NCI-H1930 (cell line): ENCODE data around the gene CCL25.
"Not testable (repeated sequence)": the region's sequence is repeated elsewhere in the genome, so short reads cannot be mapped to it uniquely, and the experiment has no call there.

Experiments
- DNase-seq, 2 experiments: peaks; one replicate each; lab custom pipeline; 2025; lab: John Stamatoyannopoulos, UW

The CCL25 gene, protein sequence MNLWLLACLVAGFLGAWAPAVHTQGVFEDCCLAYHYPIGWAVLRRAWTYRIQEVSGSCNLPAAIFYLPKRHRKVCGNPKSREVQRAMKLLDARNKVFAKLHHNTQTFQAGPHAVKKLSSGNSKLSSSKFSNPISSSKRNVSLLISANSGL

DNA sequence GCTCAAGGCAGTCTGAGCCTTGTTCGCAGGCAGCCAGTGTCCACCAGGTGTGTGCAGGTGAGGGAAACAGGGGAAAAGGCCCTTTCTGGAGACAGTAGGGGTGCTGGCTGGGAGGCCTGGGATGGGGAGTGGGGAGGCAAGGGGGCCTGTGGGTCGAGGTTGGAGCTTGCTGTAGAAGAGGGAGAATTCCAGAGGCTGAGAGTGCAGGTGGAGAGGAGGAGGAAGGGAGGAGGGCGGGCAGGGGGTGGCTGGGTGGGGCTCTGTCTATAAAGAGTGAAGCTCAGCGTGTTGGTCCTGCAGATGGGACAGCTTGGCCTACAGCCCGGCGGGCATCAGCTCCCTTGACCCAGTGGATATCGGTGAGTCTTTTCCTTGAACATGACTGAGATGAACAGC lies at the start of gene CCL25:
TSS of gene CCL25 (plus strand) at position 297 of the 396 bp plus-strand sequence. CDS start 290 bp downstream, outside the sequence.
- no peak for DNase-seq

DNA sequence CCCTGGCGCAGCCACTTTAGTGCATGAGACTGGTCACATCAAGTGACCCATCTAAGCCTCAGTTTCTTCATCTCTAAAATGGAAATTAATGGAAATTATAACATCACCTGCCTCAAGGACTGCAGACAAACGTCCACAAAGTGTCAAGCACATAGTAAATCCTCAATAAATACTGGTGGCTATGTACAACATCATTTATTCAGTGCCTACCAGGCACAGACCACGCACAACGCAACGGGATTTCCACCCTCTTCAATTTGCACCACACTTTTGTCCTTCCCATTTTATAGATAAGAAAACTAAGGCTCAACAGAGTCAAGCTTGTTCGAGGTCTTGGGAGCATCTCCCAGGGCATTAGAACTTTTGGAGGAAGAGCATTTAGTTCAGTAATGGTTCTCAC lies 48.6 kb upstream of the CCL25 start:
- no peak for DNase-seq

DNA sequence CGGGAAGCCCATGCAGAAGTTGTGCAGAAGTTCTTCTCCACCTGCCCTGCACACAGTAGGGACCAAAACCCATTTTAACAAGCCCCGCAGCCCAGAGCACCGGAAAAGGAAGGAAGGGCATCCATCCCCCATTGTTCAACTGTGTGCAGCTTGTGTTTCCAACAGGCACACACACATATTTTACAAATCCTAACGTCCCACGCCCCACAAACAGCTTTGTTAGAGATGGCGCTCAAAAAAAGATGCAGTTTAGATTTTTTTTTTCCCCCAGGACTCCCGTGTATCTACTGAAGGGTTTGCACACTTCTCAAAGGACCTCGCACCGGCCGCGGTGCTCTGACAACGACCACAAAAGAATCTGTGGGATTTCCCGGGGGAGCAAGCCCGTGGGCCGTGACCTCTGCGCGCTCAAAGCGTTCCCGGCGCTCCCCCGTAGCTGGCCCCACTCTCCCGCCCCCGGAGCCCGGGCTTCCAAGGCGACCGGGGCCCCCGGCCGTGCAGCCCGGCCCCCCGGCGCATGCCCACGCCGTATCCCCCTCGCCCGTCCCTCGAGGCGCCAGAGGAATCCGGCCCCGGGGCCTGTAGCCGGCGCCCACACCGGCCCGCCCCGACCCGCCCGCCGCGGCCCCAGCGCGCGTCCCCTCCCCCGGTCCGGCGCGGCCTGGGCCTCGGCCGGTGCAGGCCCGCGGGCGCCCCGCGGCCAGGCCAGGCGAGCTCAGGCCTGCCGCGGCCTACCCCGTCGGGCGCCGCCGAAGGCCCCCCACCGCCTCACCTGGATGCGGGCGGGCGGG lies 47.6 kb upstream of the CCL25 start:
- DNase-seq = peak in 1 of 2 experiments; percentile 3

DNA sequence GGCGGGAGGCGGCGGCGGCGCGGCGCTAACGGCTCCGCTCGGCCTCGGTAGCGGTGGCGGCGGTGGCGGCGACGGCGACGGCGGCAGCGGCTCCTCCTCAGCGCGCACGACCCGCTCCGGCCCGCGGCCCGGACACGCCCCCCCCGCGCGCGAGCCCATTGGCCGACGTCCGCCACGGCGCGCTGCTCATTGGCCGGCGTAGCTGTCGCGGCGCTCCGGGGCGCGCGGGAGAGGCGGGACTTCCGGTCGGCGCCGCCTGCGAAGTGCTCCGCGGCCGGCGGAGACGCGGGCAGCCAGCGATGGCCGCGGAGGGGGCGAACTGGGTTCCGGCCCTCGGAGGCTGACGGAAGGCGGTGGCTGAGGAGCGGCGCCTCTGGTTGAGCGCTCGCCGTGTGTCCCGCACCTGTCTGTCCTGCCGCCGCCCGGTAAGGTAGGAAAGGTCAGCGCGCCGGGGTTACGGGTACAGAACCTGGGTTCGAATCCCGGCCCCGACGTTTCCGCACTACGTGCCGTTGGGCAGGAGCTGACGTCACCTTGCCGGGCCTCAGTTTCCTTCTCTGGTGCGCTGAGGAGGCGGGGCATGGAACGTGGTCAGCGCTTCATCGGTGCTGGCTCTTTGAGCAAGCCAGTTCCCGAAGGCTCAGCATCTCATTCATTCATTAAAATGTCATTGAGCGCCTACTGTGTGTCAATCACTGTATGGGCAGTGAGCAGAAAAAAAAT lies 46.9 kb upstream of the CCL25 start, which contains the start of gene ELAVL1:
TSS of gene ELAVL1 (minus strand) at position 108 of the 723 bp plus-strand sequence. CDS start 13,826 bp downstream, outside the sequence.
- peak; percentile 60 to 88 for DNase-seq

DNA sequence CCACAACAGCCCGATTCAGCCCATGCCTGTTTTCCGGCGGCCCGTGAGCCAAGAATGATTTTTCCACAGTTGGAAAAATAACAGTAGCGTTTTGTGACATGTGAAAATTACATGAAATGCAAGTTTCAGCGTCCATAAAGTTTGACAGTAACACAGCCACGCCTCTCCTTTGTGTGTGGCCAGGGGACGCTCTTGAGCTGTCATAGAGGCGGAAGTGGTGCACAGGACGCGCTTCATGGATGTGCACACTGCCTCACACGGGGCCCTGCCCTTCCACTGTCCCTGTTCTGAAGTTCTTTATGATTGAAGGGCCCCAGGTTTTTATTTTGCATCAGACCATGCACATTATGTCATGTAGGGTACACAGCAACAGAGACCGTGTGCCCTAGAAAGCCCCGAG lies 34.8 kb upstream of the CCL25 start:
- DNase-seq = no peak

DNA sequence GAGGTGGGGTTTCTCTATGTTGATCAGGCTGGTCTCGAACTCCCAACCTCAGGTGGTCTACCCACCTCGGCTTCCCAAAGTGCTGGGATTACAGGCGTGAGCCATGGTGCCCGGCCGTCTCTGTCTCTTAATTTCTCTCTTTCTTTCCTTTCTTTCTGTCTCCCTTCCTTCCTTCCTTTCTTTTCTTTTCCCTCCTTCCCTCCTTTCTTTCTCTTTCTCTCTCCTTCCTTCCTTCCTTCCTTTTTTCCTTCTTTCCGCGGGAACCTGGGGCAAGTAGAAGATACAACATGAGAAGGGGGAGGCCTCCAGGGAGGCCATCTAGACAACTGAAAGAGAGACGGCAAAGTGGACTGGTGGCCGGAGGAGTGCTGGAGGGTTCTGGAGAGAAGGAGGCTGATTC lies 31.9 kb upstream of the CCL25 start:
- no peak for DNase-seq

DNA sequence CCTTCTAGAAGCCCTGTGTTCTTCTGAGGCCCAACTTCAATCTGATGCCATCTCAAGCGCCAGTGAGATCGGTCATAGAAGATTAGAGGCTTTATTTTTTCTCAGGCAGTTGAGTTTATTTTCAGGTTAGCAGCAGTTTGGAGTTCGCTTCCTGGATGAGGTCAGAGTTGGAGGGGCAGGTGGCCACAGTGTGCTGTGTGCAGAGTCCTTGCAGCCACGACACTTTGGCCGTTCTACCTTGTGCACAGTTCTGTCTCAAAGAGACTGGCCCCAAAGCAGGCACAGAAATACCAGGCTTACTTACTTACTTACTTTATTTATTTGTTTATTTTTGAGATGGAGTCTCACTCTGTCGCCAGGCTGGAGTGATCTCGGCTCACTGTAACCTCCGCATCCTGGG lies 31.2 kb upstream of the CCL25 start:
- DNase-seq = no peak

DNA sequence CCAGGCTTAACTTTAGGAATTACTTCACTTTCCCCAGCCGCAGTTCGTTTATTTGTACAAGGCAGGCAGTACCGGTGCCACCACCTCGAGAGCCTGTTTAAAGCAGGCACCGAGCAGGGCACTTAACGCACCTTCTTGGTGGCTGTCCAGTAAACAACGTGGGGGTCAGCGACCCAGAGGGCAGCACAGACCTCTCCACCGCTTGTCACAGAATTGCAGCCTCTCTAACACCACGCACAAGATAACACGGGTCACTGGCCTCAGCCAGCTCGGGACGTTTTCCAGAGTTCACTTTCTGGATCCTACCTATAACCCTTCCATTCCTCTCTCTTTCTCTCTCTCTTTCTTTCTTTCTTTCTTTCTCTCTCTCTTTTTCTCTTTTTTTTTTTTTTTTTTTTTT lies 30.3 kb upstream of the CCL25 start:
- DNase-seq = no peak

DNA sequence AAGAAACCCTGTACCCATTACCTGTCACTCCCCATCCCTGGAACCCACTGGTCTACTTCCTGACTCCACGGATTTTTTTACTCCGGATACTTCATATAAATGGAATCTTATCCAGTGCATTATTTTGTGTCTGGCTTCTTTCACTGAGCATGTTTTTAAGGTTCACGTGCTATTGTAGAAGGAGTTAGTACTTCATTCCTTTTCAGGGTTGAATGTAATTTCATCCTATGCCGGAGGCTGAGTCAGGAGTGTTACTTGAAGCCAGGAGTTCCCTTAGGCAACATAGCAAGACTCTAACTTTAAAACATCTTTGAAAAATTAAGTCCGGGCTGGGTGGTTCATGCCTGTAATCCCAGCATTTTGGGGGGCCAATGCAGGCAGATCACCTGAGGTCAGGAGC lies 29.2 kb upstream of the CCL25 start:
- no peak for DNase-seq

DNA sequence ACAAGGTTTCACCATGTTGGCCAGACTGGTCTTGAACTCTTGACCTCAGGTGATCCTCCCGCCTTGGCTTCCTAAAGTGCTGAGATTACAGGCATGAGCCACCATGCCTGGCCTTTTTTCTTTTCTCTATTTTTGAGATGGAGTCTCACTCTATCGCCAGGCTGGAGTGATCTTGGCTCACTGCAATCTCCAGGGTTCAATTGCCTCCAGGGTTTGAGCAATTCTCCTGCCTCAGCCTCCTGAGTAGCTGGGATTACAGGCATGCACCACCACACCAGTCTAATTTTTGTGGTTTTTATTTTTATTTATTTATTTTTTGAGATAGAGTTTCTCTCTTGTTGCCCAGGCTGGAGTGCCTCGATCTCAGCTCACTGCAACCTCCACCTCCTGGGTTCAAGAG lies 28.3 kb upstream of the CCL25 start:
- DNase-seq = not testable (repeated sequence)

DNA sequence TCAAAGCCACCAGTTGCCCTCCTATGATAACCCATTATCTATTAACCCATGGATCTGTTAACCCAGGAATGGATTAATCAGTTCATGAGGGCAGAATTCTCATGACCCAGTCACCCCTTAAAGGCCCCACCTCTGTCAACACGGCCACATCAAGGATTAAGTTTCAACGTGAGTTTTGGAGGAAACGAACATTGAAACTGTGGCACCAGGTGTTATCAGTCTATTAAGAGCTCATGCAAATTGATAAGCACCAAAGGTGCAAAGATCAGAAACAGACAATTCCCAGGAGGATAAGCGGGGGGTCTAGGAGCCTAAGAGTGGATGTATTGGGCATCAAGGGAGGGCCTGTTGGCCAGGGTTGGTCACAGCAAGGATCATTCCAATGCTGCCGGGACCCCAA lies 27.2 kb upstream of the CCL25 start:
- no peak for DNase-seq

DNA sequence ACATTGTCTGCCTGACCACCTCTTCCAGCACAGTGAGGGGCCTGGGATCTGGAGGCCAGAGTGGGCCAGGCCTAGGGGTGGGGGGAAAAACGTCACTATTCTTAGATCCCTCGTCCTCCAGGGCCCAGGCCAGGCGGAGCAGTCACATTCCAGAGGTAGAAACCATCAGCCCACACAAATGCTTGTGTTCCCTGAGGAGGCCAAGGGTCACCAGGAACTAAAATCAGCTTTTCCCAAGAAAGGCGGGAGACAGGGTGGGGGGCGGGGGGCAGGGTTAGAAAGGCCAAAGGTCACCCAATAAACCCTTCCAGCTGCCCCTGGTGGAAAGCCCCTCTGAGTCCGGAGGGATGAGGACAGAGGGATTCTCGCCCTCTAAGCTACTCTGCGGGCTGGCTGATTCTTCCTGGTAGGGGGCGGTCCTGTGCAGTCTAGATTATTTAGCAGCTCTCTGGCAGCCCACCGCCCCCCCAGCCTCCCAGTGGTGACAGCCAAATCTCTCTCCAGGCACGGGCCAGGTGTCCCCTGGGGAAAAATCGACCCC lies 23.5 kb upstream of the CCL25 start:
- no peak for DNase-seq

DNA sequence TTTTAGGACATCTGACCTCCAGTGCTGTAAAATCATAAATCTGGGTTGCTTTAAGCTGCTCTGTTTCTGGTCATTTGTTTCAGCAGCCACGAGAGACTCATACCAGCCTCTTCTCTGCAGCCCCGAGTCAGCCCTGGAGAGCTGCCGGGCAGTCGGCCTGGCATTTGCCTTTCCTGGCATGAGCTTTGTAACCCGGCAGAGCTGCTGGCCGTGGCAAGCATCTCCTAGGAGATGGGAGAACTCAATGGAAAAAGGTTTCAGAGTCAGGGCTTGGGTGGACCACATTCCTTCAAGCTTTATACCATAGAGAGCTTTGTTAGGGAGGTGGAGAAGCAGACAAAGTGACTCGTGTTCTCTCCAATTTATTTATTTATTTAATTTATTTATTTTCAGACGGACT lies 21.6 kb upstream of the CCL25 start:
- DNase-seq = no peak

DNA sequence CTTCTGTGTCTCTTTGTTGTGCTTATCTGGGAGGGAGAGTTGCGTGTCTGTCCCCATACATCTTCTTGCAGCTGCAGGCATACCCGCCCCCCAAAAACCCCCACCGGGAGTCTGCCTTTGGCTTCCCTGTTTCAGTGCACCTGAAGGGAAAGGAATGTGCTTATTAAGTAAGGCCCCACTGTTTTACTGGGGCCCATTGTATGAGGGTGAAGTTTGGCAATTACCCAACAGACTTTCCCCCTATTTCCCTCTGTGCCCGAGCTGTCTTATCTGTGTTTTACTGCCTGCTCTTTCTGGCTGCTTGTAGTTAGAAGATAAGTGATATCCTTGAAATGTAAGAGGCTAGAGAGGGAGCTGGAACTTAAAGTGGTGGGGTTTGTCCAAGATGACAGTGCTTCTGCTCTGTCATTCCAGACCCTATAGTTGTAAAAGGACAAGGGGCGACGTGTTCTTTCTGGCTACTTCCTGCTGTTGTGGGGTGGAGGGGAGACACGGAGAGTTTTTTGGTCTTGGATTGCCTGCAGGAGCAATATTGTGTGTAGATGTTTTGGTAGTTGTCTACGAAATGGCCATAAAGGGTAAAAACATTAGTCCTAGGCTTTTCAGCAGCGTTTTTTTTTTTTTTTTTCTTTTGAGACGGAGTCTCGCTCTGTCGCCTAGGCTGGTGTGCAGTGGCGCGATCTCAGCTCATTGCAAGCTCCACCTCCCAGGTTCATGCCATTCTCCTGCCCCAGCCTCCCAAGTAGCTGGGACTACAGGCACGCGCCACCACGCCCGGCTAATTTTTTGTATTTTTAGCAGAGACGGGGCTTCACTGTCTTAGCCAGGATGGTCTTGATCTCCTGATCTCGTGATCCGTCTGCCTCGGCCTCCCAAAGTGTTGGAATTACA lies 19.0 kb upstream of the CCL25 start:
- DNase-seq = not testable (repeated sequence)

DNA sequence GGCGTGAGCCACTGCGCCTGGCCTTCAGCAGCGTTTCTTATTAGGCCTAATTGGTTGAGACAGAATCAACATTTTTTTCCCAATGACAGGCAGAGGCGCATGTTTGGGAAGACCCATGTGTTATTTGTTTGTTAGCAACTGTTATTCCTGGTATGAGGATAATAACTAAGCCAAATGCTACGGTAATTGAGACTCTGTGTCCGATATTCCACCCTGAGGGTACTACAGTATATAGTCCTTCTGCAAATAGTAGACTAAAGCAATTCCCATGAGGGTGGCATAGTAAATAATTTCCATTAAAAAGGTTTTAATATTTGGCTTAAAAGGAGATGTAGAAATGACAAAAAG lies 18.4 kb upstream of the CCL25 start:
- DNase-seq = no peak

DNA sequence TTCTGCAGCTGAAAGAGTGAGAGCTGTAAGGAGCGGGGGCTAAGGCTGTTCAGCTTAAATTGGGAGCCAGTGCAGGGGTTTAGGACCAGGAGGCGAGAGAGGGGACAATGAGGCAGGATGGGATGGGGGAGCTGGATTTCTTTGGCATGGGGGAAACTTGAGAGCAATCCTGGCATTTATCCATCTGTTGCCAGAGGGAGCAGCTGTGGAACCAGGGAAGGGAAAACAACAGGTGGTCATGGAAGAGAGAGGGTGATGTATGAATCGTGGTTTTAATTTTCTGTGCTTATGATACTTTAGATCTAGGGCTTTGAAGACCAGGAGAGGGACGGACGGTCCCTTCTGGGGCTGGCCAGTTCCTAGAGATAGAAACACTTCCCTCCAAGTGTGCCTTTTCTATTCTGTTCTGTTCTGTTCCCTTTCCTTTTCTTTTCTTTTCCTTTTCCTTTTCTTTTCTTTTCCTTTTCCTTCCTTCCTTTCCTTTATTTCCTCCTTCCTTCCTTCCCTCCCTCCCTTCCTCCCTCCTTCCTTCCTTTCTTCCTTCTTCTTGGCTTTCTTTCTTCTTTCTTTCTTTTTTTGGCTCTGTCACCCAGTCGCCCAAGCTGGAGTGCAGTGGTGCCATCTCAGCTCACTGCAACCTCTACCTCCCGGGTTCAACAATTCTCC lies 16.0 kb upstream of the CCL25 start:
- no peak for DNase-seq

DNA sequence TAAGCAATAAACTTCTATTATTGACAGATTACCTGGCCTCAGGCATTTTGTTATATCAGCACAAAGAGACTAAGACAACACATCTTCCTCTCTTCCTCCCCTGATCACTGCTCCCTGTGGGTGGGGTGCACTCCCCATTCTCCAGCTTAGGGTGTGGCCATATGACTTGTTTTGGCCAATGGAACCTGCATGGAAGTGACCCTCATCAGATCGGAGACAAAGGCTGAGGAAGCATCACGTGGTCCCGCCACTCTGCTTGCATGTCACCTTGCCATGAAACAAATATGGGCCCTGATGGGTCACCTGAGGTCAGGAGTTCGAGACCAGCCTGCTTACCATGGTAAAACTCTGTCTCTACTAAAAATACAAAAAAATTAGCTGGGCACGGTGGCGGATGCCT lies 13.7 kb upstream of the CCL25 start:
- DNase-seq = no peak

DNA sequence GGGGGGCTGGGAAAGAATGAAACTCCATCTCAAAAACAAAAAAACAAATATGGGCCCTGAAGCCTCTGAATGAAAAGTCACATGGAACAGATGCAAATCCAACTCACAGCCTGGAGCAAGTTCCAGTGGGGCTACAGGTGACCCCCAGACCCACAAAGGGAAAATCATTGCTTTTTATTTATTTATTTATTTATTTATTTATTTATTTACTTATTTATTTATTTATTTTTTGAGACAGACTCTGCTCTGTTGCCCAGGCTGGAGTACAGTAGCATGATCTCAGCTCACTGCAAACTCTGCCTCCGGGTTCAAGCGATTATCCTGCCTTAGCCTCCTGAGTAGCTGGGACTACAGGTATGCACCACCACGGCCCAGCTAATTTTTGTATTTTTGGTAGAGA lies 13.3 kb upstream of the CCL25 start:
- no peak for DNase-seq

DNA sequence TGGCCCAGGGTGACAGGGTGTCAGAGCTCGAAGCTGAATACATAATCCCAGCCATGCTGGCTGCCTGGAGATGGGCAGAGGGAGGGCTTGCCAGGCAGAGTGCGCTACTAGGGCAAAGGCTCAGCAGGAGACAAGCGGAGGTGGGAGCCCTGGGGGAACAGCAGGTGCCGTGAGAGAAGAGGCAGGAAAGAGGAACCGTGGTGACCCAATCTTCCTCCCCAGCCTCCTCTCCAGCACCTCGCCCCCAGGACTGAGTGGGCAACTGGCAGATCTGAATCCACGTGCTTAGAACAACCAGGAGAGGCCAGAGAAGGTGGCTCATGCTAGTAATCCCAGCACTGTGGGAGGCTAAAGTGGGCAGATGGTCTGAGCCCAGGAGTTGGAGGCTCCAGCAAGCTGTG lies 11.0 kb upstream of the CCL25 start:
- no peak for DNase-seq

DNA sequence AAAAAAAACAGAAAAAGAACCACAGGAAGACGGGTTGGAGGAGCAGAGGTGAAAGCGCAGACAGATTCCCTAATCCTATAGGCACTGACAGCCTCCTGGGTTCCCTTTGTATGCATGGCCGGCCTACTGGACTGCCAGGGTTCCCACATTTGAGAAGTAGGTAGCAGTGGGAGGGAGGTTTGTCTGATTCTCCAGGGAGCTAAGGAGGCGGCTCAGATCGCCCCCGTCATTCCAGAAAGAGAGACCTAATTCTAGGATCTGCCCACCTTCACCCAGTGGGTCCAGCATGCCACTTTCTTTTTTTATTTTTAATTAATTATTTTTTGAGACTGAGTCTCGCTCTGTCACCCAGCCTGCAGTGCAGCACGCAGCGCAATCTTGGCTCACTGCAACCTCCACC lies 9.7 kb upstream of the CCL25 start:
- DNase-seq = no peak

DNA sequence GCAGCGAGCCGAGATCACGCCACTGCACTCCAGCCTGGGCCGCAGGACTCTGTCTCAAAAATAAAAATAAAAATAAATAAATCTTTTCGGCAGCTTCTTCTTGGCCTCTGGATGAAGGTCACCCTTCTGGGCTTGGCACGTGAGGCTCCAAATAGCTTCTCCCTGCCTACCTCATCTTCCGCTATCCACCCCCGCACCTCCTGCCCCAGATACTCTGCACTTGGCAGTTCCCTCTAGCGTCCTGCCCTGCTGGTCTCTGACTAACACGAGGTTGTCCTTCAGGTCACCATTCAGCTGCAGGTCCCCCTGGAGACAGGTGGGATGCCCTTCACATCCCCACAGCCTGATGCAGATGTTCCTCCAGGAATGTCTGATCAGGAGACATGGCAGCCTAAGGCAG lies 8.5 kb upstream of the CCL25 start:
- DNase-seq = no peak
